Inflammatory macrophage (primary cell): Measurements from ENCODE around the gene MYBPH.

Experiments used
- DNase-seq, 2 donors: peaks; one replicate each; pipeline ENCODE4 v3.0.0-alpha.2; 2020 to 2022

The MYBPH gene

DNA sequence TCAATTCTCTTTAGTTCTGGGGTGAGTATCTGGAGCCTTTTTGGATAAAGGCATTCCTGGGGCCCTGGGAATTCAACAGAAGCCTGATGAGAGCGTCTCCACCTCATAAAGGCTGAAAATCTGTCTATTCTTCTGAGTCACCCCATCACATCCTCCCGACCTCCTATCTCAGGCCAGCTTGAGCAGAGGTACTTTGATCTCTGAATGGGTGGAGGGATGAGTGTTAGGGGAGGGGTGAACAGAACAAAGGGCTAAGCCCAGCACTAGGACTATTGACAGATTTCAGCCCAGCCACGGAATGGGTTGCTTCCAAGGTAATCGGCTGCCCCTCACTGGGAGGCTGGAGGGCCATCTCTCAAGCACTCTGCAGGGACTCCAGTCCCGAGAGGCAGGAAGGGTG is 2.5 kb upstream of the MYBPH start:
- DNase-seq = no peak

DNA sequence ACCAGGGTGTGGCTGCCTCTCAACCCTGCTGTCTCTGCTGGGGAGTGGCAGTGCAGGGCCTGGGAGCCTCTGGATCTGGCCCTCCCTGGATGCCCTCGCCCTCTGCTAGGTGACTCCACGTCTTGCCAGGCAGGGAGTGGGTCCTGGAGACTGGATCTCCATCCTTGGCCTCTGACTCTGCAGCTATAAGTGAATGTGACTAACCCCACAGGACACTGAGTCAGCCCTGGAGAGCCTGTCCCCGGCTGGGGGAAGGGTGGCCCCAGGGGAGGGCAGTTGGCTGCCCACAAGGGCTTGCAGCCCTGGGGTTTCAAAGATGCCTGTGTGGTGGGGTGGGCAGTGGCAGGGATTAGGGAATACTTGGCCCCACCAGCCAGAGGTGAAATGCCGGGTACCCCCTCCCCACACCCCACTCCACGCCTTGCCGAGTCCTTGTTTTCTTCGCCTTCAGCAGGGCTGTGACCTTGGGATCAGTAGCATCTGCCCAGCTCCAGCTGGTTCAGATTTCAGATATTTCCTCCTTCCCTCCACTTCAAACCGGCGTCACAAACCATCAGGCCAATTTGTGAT is 1.9 kb upstream of the MYBPH start:
- DNase-seq = peak; percentile 37 to 78

DNA sequence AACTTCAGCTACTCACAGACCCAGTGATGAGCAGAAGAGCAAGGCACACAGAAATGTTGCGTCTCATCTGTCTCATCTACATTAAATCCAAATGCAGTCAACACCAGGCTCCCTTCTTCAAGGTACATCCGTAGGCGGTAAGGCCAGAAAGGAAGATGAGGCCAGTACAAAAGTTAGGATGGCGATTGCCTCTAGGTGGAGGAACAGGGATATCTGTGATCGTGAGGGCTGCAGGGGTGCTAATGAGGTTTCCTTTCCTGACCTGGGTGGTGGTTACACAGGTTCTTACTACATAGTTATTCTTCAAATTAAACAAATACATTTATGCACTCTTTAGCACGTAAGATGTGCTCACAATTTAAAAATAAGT is 1.4 kb upstream of the MYBPH start:
- DNase-seq = peak in 1 of 2 donors; percentile 59

DNA sequence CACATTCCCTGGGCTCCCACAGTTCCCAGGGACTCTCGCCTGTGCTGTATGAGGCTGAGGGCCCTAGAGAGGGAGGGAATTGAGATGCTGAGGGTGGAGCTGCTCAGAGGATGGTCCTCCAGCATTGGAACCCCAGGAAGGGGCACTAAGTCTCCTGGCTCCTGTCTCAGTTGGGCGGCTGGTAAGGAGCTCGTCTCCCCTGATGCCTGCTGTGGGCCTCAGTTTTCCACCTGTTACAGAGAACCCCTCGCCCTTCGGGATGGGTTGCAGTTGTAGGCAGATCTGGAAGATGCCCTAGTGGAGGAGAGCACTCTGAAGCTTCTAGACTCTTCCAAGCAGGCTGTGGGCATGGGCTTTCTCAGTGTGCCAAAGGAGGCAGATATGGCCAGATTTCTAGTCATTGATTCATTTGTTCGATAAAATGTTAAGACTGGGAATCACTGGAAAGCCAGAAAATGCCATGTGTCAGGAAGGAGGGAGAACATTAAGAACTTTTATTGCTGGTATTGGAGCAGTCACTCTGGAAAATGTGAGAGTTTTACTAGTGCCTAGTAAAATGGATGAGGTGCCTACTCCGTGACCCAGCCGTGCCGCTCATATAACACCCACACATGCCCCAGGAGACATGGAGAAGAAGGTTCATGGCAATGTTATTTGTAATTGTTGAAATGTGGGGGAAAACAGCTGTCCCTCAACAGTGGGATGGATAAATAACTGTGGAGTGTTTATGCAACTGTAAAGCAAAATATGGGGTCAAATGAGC is 828 bp upstream of the MYBPH start:
- DNase-seq = peak in 1 of 2 donors; percentile 57

DNA sequence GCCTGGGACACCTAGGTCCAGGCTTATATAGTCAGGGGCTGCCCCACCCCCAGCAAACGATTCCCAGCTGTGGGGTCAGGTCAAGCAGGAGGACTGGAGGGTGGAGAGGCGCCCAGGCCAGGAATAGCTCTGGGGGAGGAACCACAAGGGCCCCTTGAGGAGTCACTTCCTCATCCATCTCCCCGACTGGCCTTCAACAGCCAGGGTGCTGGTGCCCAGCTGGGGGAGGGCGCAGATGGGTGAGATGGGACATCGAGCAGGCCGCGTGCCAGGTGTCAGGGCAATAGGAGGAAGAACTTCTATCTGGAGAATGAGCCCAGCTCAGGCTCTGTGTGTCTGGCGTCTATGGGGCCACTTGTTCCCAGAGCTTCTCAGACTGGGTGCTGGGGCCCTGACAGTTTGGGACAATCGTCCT is 208 bp upstream of the MYBPH start:
- peak; percentile 71 to 86 for DNase-seq

DNA sequence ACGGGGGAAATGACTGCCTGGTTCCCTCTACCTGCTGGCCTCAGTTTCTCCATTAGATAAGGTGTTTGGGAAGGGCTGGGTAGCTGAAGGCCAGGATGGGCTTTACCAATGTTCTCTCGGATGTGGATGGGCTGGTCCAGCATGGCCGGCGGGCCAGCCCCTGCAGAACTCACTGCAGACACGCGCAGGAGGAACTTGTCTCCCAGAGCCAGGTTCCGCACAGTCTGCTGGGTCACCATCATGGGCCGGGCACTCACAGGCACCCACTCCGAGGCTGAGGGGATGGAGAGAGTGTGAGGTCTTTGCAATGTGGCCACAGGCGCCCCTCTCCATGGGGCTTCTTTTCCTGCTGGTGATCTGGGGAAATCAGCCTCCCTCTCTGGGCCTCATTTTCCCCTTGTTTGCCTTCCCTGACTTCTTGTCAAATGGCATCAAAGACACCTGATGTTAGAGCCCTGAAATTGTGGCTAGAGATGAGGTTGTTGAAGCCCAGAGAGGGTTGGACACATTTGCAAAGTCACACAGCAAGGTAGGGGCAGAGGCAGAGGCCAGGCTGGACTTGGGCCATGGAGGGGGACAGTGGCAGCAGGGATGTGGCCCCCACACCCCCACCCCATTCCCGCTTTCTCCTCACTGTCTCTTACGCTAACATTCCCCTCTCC is 1.2 kb downstream of the MYBPH start:
- no peak for DNase-seq

DNA sequence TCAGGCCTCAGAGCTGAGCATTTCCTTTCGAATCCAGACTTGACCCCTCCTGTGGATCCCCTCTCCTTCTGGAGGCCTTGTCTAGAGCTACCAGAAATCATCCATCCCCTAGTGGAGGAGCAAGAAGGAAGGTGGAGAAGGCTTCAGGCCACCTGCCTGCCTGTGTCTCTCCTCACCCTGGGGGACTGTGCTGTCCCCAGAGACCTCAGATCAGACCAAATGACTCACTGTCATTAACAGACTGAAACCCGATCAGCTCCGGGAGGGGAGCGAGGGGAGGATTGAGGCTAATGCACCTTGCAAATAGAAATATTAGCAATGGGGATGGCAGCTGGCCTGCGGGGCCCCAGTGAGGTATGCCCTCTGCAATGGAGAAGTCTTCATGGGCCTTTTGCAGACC is 2.1 kb downstream of the MYBPH start:
- DNase-seq = no peak

DNA sequence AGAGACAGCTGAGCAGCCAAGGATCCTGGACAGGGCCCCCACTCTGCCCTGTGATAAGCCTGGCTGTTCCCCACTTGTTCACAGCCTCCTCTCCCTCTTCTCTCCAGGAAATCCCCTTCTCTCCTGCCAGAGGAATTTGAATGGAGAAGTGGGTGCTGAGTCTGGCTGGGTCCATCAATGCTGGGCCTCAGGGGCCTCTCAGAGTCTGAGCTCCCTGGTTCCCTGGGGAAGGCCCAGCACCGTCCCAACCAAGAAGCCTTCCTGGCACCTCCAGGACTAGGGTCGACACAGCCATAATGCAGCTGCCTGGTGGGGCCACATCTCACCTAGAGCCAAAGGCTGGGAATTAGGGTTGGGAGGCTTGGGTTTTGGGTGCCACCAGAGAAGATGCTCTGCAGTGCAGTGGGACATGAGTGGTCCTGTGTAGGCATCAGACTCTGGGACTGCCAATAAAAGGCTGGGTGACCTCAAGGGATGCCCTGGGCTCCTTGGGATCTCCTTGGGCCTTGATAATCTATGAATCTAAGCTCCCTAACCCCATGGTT is 2.5 kb downstream of the MYBPH start:
- DNase-seq = no peak

DNA sequence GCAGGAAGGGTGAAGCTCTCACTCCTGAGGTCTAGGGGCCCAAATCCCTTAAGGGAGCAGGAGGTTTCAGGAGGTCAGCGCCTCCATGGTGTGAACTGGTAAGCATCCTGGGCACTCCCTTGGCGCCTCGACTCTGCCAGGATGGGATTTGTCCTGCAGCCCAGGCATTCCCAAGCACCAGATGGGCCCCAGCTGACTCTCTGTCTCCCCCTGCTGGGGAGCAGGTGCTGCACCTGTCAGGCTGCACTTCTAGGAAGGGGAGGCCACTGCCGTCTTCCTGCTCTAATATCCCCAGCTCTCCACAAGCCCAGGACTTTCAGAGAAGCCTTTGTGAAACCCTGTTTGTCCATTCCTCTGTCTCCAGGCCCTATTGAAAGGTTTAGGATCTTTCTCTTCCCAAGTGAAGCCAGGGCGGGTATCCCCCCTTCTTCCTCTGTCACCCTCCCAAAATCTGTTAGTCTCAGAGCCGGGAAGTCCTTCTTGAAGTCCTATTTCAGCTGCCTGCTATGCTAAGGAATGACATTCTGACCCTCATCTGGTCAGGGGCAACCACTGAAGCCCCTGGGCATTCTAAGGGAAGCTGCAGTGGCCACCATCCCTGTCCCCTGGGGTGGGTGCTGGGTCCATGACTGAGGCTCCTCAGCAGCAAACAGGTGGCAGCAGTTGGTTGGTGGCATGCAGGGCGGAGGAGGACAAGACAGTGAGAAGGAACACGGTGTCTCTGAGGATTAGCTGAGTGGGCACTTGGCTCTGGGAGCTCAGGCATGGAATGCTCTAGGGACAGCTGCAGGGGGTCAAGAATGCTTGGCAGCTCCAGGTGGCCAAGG is 3.2 kb downstream of the MYBPH start:
- peak; percentile 57 to 65 for DNase-seq

DNA sequence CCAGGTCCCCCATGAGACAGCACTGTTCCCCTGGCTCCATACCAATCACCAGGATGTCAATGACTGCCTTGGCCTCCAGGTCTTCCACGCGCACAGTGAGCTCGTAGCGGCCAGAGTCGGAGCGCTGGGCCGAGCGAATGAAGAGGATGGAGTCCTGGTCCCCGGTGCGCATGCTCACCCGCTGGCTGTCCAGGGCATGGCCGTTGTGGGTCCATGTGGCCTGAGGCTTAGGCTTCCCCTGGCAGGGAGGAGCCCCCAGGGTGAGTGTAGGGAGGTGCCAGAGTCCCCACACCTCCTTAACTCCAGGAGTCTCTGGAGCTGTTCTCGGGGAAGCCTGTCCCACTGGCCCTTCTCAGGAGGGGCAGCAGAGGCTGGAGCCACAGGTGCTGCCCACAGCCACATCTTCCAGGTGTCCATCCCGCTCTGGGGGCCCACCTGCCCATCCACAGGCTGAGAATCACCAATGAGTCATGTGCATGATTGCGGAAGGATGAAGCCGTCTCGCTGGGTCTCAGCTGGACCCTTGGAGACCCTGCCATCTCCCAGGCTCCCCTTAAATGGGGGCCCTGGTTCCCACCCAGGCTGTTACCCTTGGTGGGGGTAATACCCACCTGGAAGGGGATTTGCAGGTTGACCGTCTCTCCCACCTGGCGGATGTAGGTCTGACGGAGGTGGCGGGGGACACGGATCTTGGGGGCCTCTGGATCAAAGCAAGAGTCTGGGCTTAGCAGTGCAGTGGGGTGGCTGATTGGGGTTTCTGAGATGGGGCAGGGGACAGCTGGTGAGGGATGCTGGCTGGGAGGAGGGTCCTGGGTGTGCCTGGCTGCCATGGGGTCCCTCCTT is 4.1 kb downstream of the MYBPH start:
- DNase-seq = no peak

DNA sequence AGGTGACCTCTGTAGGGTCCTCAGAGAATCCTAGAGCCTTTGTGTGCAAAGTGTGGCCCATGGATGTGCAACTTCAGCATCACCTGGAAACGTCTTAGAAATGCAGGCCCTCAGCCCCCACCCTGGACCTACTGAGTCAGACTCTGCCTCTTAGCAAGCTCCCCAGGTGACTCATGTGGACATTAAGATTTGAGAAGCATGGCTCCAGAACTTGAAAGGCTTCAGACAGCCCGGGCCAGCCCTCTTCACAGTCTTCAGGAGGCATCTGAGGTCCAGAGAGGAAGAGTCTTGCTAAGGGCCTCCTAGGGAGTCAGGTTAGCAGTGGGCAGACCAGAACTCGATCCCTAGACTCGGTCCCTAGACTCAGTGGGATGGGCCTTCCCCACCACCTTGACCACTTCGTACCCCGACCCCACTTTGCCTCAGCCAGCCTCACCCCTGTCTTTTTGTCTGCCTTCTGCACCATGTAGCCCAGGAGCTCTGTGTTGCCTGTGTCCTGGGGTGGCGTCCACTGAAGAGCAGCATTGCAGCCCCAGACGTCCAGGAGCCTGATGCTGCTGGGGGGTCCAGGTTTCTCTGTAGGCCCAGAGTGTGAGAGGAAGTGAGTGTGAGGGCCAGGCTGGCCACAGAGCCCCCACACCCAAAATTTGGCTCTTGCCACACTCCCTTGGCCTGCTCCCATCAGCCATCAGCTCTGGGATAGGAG is 4.8 kb downstream of the MYBPH start:
- no peak for DNase-seq

DNA sequence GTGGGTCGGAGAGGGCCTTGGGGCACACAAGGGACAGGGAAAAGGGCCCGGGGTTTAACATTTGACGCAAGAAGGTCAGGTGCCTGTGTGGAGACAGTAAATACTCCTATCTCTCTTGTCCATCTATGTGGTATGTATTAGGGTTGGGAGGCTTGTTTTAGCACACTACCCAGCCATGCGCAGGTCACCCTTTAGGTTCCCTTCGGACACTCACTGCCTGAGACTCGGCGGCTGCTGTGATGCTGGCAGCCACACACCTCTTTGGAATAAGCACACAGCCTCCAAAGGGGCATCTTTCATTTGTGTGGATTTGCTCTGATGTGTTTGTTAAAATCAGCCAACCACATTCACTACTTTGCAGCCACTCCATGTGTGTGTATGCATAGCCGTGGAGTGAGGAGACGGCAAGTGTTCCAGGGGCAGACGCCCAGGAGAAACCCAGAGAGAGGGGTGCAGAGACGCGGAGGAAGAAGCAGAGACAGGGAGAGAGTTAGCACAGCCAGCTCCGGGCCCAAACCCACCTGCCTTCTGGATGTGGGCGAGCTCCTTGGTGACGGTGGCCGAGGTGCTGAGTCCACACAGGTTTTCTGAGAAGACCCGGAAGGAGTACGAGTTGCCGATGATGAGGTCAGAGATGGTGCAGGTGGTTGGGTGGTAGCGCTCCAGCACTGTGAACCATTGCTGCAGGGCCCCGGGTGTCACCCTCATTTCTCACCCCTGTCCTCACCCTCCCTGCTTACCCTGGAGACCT is 5.7 kb downstream of the MYBPH start:
- no peak for DNase-seq

DNA sequence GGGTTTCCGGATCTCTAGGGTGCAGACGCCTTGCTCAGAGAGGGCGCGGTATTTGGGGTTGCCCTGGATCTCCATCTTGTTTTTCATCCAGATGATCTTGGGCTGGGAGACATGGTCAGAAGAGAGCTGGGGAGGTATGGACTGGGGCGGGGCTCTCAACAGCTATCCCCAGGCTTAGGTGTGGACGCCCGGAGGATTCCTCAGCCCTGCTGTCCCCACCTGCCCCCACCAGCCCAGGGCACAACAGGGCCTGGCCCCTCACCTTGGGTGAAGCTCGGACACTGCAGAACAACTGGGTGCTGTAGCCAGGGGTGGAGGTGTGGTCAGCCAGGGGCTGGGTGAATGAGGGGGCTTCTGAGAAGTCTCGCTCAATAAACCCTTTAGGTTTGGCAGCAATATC is 6.6 kb downstream of the MYBPH start:
- DNase-seq = no peak

DNA sequence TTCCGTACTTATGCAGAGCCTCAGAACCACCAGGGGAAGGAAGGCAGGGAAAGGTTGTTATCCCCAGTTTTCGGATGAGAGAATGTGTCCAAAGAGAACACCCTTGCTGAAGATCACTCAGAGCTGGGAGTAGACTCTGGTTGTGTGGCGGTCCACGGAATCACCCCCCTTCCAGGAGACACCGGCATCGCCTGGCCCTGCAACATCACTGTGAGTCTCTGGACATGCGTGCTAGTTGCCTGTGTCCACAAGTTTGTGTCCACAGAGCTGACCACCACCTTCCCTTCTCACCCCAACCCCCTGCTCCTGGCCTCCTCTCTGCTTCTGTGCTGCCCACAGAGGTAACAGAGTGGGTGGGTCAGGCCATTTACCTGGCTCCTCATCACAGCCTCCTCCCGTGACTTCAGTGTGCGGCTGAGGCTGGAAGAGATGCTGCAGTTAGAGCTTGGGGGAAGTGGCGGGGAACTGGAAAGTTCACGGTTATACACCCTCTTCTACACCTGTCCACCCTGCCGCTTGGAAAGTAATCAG is 7.3 kb downstream of the MYBPH start:
- DNase-seq = no peak

DNA sequence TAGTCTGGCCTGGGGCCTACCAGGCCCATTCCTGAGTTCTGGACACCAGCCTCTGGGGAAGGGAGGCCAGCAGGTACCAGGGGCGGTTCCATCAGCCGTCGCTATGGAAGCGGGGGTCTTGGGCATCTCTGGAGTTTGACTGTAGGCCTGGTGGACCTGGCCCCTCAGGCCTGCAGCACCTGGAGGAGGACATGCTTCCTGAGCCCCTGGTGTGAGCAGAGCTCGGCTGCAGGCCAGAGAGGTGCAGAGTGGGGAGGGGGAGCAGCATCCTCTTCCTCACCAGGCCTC is 7.8 kb downstream of the MYBPH start:
- DNase-seq = no peak

DNA sequence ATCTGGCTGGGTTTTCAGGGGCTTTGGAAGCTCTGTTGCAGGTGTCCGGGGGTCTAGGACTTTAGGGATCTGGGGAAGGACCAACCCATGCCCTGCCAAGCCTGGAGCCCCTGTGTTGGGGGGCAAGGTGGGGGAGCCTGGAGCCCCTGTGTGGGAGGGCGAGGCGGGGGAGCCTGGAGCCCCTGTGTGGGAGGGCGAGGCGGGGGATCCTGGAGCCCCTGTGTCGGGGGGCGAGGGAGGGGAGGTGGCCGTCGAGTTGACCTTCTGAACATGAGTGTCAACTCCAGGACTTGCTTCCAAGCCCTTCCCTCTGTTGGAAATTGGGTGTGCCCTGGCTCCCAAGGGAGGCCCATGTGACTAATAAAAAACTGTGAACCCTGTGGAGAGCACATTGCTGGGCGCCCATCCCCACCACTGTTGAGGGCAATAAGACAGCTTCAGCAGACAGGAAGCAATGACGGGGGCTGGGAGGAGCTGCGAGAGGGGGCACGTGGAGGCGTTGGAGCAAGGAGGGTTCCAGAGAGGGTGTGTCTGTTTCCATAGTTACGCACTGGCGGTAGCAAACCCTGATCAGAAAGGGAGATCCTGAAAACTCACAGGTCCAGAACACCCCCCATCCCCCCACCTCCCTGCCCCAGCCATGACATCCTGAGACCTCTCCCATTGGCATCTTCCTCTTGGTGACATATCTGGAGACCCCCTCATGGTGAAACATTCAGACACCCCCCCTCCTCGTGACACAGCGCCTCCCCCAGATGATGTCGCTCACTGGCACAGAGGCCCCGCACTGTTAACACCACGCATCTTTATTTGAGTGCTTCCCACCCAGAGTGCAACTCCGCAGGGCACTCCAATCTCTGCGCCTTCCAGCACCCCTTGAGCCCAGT is 8.4 kb downstream of the MYBPH start:
- DNase-seq = no peak

DNA sequence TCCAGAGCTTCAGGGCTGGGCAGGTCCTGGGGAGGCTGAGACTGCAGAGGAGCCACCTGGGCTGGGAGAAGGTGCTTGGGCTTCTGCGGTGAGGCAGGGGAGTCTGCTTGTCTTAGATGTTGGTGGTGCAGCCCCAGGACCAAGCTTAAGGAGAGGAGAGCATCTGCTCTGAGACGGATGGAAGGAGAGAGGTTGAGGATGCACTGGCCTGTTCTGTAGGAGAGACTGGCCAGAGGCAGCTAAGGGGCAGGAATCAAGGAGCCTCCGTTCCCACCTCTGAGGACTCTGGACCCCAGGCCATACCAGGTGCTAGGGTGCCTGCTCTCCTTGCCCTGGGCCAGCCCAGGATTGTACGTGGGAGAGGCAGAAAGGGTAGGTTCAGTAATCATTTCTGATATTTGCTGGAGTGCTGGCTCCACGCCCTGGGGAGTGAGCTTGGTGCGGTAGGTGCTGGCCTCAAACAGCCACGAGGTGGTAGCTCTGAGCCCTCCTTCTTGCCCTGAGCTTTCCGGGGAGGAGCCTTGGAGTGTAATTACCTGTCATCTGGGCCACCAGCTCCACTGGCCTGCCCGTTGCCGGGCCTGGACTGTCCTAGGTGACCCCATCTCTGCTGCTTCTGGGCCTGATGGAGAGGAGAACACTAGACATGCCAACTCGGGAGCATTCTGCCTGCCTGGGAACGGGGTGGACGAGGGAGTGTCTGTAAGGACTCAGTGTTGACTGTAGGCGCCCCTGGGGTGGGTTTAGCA is 9.3 kb downstream of the MYBPH start:
- no peak for DNase-seq

DNA sequence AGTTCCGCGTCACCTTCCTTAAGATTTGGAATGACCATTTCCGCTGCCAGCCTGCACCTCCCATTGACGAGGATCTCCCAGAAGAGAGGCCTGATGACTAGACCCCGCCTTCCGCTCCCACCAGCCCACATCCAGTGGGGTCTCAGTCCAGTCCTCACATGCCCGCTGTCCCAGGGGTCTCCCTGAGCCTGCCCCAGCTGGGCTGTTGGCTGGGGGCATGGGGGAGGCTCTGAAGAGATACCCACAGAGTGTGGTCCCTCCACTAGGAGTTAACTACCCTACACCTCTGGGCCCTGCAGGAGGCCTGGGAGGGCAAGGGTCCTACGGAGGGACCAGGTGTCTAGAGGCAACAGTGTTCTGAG is 9.8 kb downstream of the MYBPH start:
- DNase-seq = no peak
